Adrenal gland (tissue), 12 donors: ENCODE results near the gene SLC36A3. TPM values are rescaled to one million over a fixed set of nuclear protein-coding genes. Genes with fewer than 3 reads are reported as not detected.

Experiments
- DNase-seq, 7 donors: peaks; one replicate each; pipeline ENCODE4 v3.0.0-alpha.2; 2019 to 2020
- H3K27ac ChIP-seq, 5 donors: fragments of 200-600 bp; sonication (generic) in 4 of 5; 1 replicate in 3 of 5; 2 replicates in 2 of 5; pipeline versions ENCODE4 v1.5.1 to v1.8.0; 2016 to 2020; ENCODE audit warnings: mild to moderate bottlenecking in 1 of 5
- H3K27me3 ChIP-seq: fragments of 200-600 bp; 2 replicates; pipeline ENCODE4 v1.8.0; 2021
- H3K36me3 ChIP-seq, 2 donors: fragments of 200-600 bp; replicated peaks in 1 of 2; 1 replicate in 1 of 2; 2 replicates in 1 of 2; pipeline versions ENCODE4 v1.5.1 to v1.8.0; 2018 to 2022
- H3K4me1 ChIP-seq, 2 donors: fragments of 200-600 bp; replicated peaks in 1 of 2; 1 replicate in 1 of 2; 2 replicates in 1 of 2; pipeline versions ENCODE4 v1.5.1 to v1.8.0; 2018 to 2021
- H3K4me3 ChIP-seq, 4 donors: fragments of 200-600 bp; sonication (generic) in 3 of 4; one replicate each; pipeline ENCODE4 v1.5.1; 2016 to 2018
- H3K9me3 ChIP-seq, 3 donors: fragments of 200-600 bp; sonication (generic) in 1 of 3; replicated peaks in 1 of 3; 1 replicate in 2 of 3; 2 replicates in 1 of 3; pipeline versions ENCODE4 v1.5.1 to v1.8.0; 2016 to 2021
- CTCF ChIP-seq, 6 experiments: fragments of 450-650 bp in 4 of 6; fragments of 200-600 bp in 2 of 6; sonication (generic) in 1 of 6; IDR thresholded peaks; 1 replicate in 5 of 6; 2 replicates in 1 of 6; pipeline versions ENCODE4 v1.5.1 to v1.8.0; 2016 to 2021; ENCODE audit warnings: antibody characterized with exemption in 6 of 6, mild to moderate bottlenecking in 2 of 6, moderate library complexity in 1 of 6
- POLR2A ChIP-seq, 2 donors: fragments of 450-650 bp; IDR thresholded peaks; one replicate each; pipeline ENCODE4 v1.6.1; 2017; ENCODE audit warnings: antibody characterized with exemption in 2 of 2, mild to moderate bottlenecking in 2 of 2, moderate library complexity in 1 of 2
- WGBS, 4 donors: extraction: QIAGEN DNeasy Blood & Tissue Kit in 2 of 4; methylation state at CpG; one replicate each; pipeline versions ENCODE4 v1.1.5 to v1.1.7; 2013 to 2017; 5-methylcytosine and 5-hydroxymethylcytosine counted together
- intact Hi-C, 2 donors: fragments of 100-400 bp; cut with DNase I; formaldehyde crosslinking; loops; one replicate each; pipeline versions ENCODE4 v1.14.1 to v1.15.0; 2022 to 2023
- polyA plus RNA-seq, 3 donors: library from polyadenylated mRNA; stranded (reverse); fragments of 200-250 nt in 2 of 3; fragments of 350-450 nt in 1 of 3; fragmentation: Illumina TruSeq in 1 of 3; extraction: RNeasy Lipid Tissue Mini Kit (QIAGEN cat#74804) in 1 of 3; gene quantifications; one replicate each; pipeline ENCODE4 v1.2.3, GENCODE V29; 2013 to 2014
- total RNA-seq, 9 donors: library from RNA; depleted of rRNA in 4 of 9; stranded (reverse); fragments of >200 nt in 4 of 9; fragments of 120-200 nt in 1 of 9; fragmentation: NEBNext Ultra II Directional in 1 of 9; extraction: Animal tissue kit (Norgen Biotek cat#: 25700) in 1 of 9; gene quantifications; one replicate each; pipeline versions ENCODE4 v1.1.0 to v1.2.4, GENCODE V29; 2013 to 2023
- donor health status: healthy with polysubstance abuse.
- donor health status: Bipolar disorder and iron deficiency.
- donor health status: DM: yes; HTN: yes; CAD: no.
- donor health status: DM: no; HTN: no; CAD: no.
- donor health status: DM: no; HTN: no; CAD: no.
- donor health status: DM: yes; HTN: yes; CAD: no.

The SLC36A3 gene
- total and polyA plus RNA-seq, 12 donors, result not detected

GRCh38 chr5:151234476-151235238 is 68.9 kb downstream of the SLC36A3 start:
- Histone ChIP-seq H3K27ac (peak overlapping the region; percentile 43 to 84 (median 76)), H3K36me3 (no peaks in the 10 kb centered on the region), H3K9me3 (no peaks in the 10 kb centered on the region), H3K27me3 (no peaks in the 10 kb centered on the region), H3K4me1 (peaks cover 20 to 23% of the 10 kb centered on the region in 2 donors), H3K4me3 (peak overlapping the region in 2 of 4 donors; percentile 8 to 26)
- peak in 1 of 2 donors; percentile 79 for TF ChIP-seq POLR2A (IDR thresholded peaks at IDR 0.05)
- no peak for TF ChIP-seq CTCF (IDR thresholded peaks at IDR 0.05)
- WGBS, 4 donors, result 16 to 23% (median 17%) methylated on average over 16 to 17 of the region's 17 CpGs
- DNase-seq, result peak; percentile 62 to 92 (median 90)
- intact Hi-C loops, result loop anchor here in 1 of 2 donors (10.0 kb wide), 2 partner anchors 60 to 110 kb away; no protein-coding TSS in a partner anchor

- Histone ChIP-seq H3K9me3 (no peaks in the 10 kb centered on the region), H3K4me3 (no peak overlapping the region), H3K27ac (peak overlapping the region in 4 of 5 donors; percentile 43 to 84 (median 80)), H3K4me1 (peaks cover 20 to 23% of the 10 kb centered on the region in 2 donors), H3K36me3 (no peaks in the 10 kb centered on the region), H3K27me3 (no peaks in the 10 kb centered on the region)
- DNase-seq, result no peak
- intact Hi-C loops, result loop anchor here in 1 of 2 donors (10.0 kb wide), 2 partner anchors 59 to 109 kb away; no protein-coding TSS in a partner anchor
- no peak for TF ChIP-seq CTCF (IDR thresholded peaks at IDR 0.05)
- TF ChIP-seq POLR2A (IDR thresholded peaks at IDR 0.05), result no peak
- 65 to 73% (median 69%) methylated on average over 8 of the region's 8 CpGs for WGBS, 4 donors
These were observed 69.9 kb downstream of the SLC36A3 start for GRCh38 chr5:151233616-151234085.

GRCh38 chr5:151231359-151231758 is 72.2 kb downstream of the SLC36A3 start:
- TF ChIP-seq CTCF (IDR thresholded peaks at IDR 0.05) (no peak), POLR2A (IDR thresholded peaks at IDR 0.05) (no peak)
- Histone ChIP-seq H3K27ac (peak overlapping the region in 2 of 5 donors; percentile 8 to 51), H3K9me3 (no peaks in the 10 kb centered on the region), H3K27me3 (no peaks in the 10 kb centered on the region), H3K4me3 (no peak overlapping the region), H3K4me1 (peaks cover 20 to 23% of the 10 kb centered on the region in 2 donors), H3K36me3 (no peaks in the 10 kb centered on the region)
- intact Hi-C loops, result loop anchor here in 1 of 2 donors (10.0 kb wide), 2 partner anchors 57 to 107 kb away; no protein-coding TSS in a partner anchor
- peak in 2 of 7 donors; percentile 48 to 57 for DNase-seq

- intact Hi-C loops, result loop anchor here in 1 of 2 donors (10.0 kb wide), 2 partner anchors 55 to 105 kb away; no protein-coding TSS in a partner anchor
- H3K27ac ChIP-seq, result no peak overlapping the region
- H3K4me1 ChIP-seq, result peaks cover 17 to 18% of the 10 kb centered on the region in 2 donors
- DNase-seq, result no peak
- no peaks in the 10 kb centered on the region for H3K9me3 ChIP-seq
- no peaks in the 10 kb centered on the region for H3K27me3 ChIP-seq
- H3K4me3 ChIP-seq, result no peak overlapping the region
- no peaks in the 10 kb centered on the region for H3K36me3 ChIP-seq
- TF ChIP-seq POLR2A (IDR thresholded peaks at IDR 0.05) (no peak), CTCF (IDR thresholded peaks at IDR 0.05) (no peak)
- whole genome bisulfite sequencing, 4 donors, result 65 to 72% (median 70%) methylated on average over 6 of the region's 6 CpGs
These were observed 73.4 kb downstream of the SLC36A3 start for GRCh38 chr5:151230048-151230680.
